Measurements from ENCODE around the gene GLI3.

GLI3 gene

DNA sequence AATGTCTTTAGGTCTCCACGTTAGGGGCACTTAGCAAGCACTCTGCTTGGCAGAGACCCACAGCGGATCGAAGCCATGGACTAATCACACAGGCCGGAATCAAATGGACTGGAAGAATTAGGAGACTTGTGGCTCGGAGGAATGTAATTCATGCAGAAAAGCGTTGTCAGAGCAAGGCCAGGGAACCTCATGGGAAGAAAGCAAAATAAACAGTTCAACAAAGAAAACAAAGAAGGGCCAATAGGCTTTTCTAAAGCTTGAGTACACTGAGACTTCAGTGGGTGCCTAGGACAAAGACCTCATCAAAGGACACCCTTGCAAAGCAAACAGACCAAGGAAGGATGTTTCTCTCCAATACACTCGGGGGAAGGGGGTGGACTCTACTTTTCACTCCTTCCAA lies 171.1 kb downstream of the GLI3 start:
- no peaks in the 10 kb centered on the region for H3K9me3 ChIP-seq (ENCODE audit: insufficient read depth, low read length, severe bottlenecking)
- no peaks in the 10 kb centered on the region for H3K79me2 ChIP-seq (ENCODE audit: insufficient read depth, low read length)
- H3K4me3 ChIP-seq (ENCODE audit: low read depth in 1 of 2, low read length in 2 of 2): no peak overlapping the region
- no peak overlapping the region for H3K27ac ChIP-seq (ENCODE audit: low read length)
- no peak overlapping the region for H2AFZ ChIP-seq (ENCODE audit: low read depth, low read length)
- H3K27me3 ChIP-seq (ENCODE audit: insufficient read depth, low read length, poor library complexity): no peaks in the 10 kb centered on the region
- H3K4me2 ChIP-seq (ENCODE audit: insufficient read depth, low read length): no peak overlapping the region
- TF ChIP-seq EZH2 (IDR thresholded peaks at IDR 0.05; ENCODE audit: borderline replicate concordance, low read depth, low read length, severe bottlenecking): no peak
- TF ChIP-seq, protein P1, sequence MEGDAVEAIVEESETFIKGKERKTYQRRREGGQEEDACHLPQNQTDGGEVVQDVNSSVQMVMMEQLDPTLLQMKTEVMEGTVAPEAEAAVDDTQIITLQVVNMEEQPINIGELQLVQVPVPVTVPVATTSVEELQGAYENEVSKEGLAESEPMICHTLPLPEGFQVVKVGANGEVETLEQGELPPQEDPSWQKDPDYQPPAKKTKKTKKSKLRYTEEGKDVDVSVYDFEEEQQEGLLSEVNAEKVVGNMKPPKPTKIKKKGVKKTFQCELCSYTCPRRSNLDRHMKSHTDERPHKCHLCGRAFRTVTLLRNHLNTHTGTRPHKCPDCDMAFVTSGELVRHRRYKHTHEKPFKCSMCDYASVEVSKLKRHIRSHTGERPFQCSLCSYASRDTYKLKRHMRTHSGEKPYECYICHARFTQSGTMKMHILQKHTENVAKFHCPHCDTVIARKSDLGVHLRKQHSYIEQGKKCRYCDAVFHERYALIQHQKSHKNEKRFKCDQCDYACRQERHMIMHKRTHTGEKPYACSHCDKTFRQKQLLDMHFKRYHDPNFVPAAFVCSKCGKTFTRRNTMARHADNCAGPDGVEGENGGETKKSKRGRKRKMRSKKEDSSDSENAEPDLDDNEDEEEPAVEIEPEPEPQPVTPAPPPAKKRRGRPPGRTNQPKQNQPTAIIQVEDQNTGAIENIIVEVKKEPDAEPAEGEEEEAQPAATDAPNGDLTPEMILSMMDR (IDR thresholded peaks at IDR 0.05; ENCODE audit: borderline replicate concordance, extremely low read depth, low read length, poor library complexity, severe bottlenecking): no peak
- H3K4me1 ChIP-seq (ENCODE audit: insufficient read depth, low read length): 0 out of 2 replicates have a peak, but pooled peaks cover 7% of the 10 kb centered on the region
- no peaks in the 10 kb centered on the region for H4K20me1 ChIP-seq (ENCODE audit: insufficient read depth, low read length)
- DNase-seq: no peak
- H3K36me3 ChIP-seq (ENCODE audit: insufficient read depth, low read length): no peaks in the 10 kb centered on the region; the same call in 1 of the 2 replicates
- no peak for ATAC-seq (ENCODE audit: insufficient read depth, low read depth)
- no peak overlapping the region for H3K9ac ChIP-seq (ENCODE audit: low read depth, low read length)

DNA sequence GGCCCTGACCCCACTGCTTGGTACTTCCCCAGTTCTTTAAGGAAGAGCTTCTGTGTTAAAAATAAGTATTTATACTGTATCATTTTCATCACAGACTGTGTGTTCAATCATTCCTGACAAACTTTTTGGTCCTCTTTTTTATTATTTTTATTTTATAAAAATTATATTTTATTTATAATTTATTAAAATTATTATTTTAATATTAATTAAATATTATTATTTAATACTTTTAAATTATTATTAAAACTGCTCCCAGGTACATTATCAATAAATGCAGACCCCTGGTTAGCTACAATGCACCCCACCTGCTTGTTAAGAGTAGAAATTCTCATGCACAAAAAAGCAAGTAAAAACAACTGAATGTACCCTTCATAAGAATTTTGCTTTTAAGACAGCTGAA lies 172.0 kb downstream of the GLI3 start:
- Histone ChIP-seq H3K4me1 (ENCODE audit: insufficient read depth, low read length) (0 out of 2 replicates have a peak, but pooled peaks cover 7% of the 10 kb centered on the region), H3K4me3 (ENCODE audit: low read depth in 1 of 2, low read length in 2 of 2) (no peak overlapping the region), H3K79me2 (ENCODE audit: insufficient read depth, low read length) (no peaks in the 10 kb centered on the region), H3K9ac (ENCODE audit: low read depth, low read length) (no peak overlapping the region), H3K27ac (ENCODE audit: low read length) (no peak overlapping the region), H3K36me3 (ENCODE audit: insufficient read depth, low read length) (no peaks in the 10 kb centered on the region; the same call in 1 of the 2 replicates), H3K4me2 (ENCODE audit: insufficient read depth, low read length) (no peak overlapping the region), H2AFZ (ENCODE audit: low read depth, low read length) (no peak overlapping the region), H3K27me3 (ENCODE audit: insufficient read depth, low read length, poor library complexity) (no peaks in the 10 kb centered on the region), H4K20me1 (ENCODE audit: insufficient read depth, low read length) (no peaks in the 10 kb centered on the region), H3K9me3 (ENCODE audit: insufficient read depth, low read length, severe bottlenecking) (no peaks in the 10 kb centered on the region)
- ATAC-seq (ENCODE audit: insufficient read depth, low read depth) (no peak), DNase-seq (no peak)
- no peak for TF ChIP-seq EZH2 (IDR thresholded peaks at IDR 0.05; ENCODE audit: borderline replicate concordance, low read depth, low read length, severe bottlenecking)
- TF ChIP-seq, protein P1 (IDR thresholded peaks at IDR 0.05; ENCODE audit: borderline replicate concordance, extremely low read depth, low read length, poor library complexity, severe bottlenecking): no peak

DNA sequence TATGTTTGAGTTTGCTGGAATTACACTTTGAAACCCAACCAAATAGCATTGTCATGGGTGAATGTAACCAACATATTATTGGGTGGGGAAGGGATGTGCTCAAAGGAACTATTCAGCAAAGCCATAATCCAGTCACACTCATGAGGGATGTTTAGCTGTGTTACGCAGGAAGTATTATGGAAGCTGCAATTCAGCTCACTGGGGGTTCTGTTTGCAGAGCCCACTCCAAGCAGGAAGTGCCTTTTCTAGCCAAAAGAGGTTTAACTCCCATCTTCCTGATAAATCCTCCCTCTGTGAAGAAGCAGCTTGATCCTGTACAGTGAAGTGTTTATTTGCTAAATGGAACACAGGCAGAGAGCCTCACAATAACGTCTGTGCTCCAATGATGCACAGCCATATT lies 172.5 kb downstream of the GLI3 start:
- Histone ChIP-seq H2AFZ (ENCODE audit: low read depth, low read length) (no peak overlapping the region), H3K27me3 (ENCODE audit: insufficient read depth, low read length, poor library complexity) (no peaks in the 10 kb centered on the region), H3K4me2 (ENCODE audit: insufficient read depth, low read length) (no peak overlapping the region), H3K36me3 (ENCODE audit: insufficient read depth, low read length) (no peaks in the 10 kb centered on the region; the same call in 1 of the 2 replicates), H3K4me3 (ENCODE audit: low read depth in 1 of 2, low read length in 2 of 2) (no peak overlapping the region), H3K9ac (ENCODE audit: low read depth, low read length) (no peak overlapping the region), H3K4me1 (ENCODE audit: insufficient read depth, low read length) (0 out of 2 replicates have a peak, but pooled peaks cover 7% of the 10 kb centered on the region), H3K79me2 (ENCODE audit: insufficient read depth, low read length) (no peaks in the 10 kb centered on the region), H3K9me3 (ENCODE audit: insufficient read depth, low read length, severe bottlenecking) (no peaks in the 10 kb centered on the region), H3K27ac (ENCODE audit: low read length) (no peak overlapping the region), H4K20me1 (ENCODE audit: insufficient read depth, low read length) (no peaks in the 10 kb centered on the region)
- TF ChIP-seq EZH2 (IDR thresholded peaks at IDR 0.05; ENCODE audit: borderline replicate concordance, low read depth, low read length, severe bottlenecking): no peak
- TF ChIP-seq, protein P1 (IDR thresholded peaks at IDR 0.05; ENCODE audit: borderline replicate concordance, extremely low read depth, low read length, poor library complexity, severe bottlenecking): no peak
- ATAC-seq (ENCODE audit: insufficient read depth, low read depth) (no peak), DNase-seq (no peak)

Measured in DND-41 (cell line).